Endothelial cell (in vitro differentiated cells): Measurements from ENCODE around the gene CCNI2. TPM values are rescaled to one million over a fixed set of nuclear protein-coding genes. Genes with fewer than 3 reads are reported as not detected.

Experiments
- DNase-seq: peaks from one replicate; pipeline ENCODE4 v3.0.0; 2021; ENCODE audit warnings: low spot score
- H3K27ac Mint-ChIP-seq: one replicate; pipeline ENCODE4 v1.8.0; 2021; ENCODE audit warnings: mixed read lengths, inconsistent platforms; ENCODE audit not compliant: unreplicated experiment
- H3K27me3 Mint-ChIP-seq: one replicate; pipeline ENCODE4 v1.8.0; 2021; ENCODE audit warnings: mild to moderate bottlenecking, moderate library complexity, mixed read lengths, inconsistent platforms; ENCODE audit not compliant: unreplicated experiment
- H3K36me3 Mint-ChIP-seq: one replicate; pipeline ENCODE4 v1.8.0; 2021; ENCODE audit warnings: mild to moderate bottlenecking, low read depth, mixed read lengths, inconsistent platforms; ENCODE audit not compliant: unreplicated experiment
- H3K4me1 Mint-ChIP-seq: one replicate; pipeline ENCODE4 v1.8.0; 2021; ENCODE audit warnings: mild to moderate bottlenecking, mixed read lengths, inconsistent platforms; ENCODE audit not compliant: unreplicated experiment
- H3K4me3 Mint-ChIP-seq: one replicate; pipeline ENCODE4 v1.8.0; 2021; ENCODE audit warnings: mild to moderate bottlenecking, mixed read lengths, inconsistent platforms; ENCODE audit not compliant: unreplicated experiment
- H3K9me3 Mint-ChIP-seq: one replicate; pipeline ENCODE4 v1.8.0; 2021; ENCODE audit warnings: mixed read lengths, inconsistent platforms; ENCODE audit not compliant: unreplicated experiment
- CTCF ChIP-seq: fragments of 200-600 bp; sonication (generic); IDR thresholded peaks from one replicate; pipeline ENCODE4 v1.5.0; 2021; ENCODE audit warnings: antibody characterized with exemption; ENCODE audit not compliant: unreplicated experiment
- long read RNA-seq: library from polyadenylated mRNA; unstranded; transcript quantifications from one replicate; pipeline ENCODE4 v2.0.0, GENCODE V29; 2020; ENCODE audit not compliant: unreplicated experiment
- total RNA-seq: library from RNA; stranded (reverse); fragmentation: NEBNext Ultra II Directional; extraction: Animal tissue kit (Norgen Biotek cat#: 25700); gene quantifications from one replicate; pipeline ENCODE4 v1.2.1, GENCODE V29; 2021; ENCODE audit not compliant: unreplicated experiment

Gene CCNI2
- not detected for total RNA-seq
- long read RNA-seq: 0 reads

DNA sequence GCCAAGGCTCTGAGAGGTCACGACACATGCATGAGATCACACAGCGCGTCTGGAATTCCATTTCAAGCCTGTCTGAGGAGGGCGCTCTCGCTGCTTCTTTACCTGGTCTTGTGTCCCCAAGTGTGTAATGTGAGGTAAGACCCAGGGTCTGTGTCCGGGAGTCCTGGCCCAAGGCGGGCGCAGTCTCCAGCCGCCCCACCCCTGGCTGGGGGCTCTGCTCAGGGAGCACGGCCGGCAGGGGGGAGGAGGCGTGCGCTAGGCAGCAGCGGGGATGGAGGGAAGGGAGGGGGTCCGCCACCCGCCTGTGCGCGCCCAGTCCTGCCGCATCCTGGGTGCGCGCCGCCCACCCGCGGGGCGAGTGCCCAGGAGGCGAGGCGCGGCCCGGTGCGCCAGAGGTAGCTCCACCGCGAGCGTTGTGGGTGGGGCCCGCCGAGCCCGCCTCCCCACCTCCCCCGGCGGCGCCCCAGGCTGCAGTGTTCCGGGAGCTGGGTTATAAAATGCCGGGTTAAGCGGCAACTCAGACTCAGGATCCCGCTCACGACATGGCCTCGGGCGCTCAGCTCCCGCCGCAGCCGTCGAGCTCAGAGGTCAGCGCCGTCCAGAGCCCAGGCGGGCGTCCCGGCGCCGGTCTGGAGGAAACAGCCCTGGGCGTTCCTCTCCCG, at the start of gene CCNI2:
Gene CCNI2, plus strand, starts transcription at position 473 of the 662 bp plus-strand sequence. Its CDS starts 70 bp downstream, at position 543.
- Mint-ChIP-seq H3K9me3 (no peaks in the 10 kb centered on the region), H3K27me3 (peaks cover 14% of the 10 kb centered on the region), H3K27ac (no peak within 1 kb of the TSS), H3K4me3 (peak within 1 kb of the TSS; percentile 77), H3K36me3 (no peaks in the 10 kb centered on the region), H3K4me1 (no peaks in the 10 kb centered on the region)
- peak; percentile 32 for DNase-seq
- no peak for TF ChIP-seq CTCF

DNA sequence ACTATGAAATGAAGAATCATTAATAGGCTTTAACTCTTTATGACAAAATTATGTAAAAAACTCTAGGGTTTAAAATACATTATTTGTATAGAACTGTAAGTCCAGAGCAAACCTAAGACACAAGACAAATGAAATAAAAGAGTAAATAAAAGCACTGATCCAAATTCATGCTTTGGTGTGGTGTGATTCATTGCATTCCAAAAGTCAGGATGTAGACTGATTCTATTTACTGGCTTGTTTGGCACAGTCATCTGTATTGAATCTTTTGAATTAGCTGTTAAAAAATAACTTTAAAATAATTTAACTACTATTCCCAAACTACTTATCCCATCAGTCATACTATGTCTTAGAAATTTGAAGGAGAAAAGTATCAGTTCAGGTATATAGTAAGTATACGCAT, 42.4 kb upstream of the CCNI2 start:
- no peak overlapping the region for H3K27ac Mint-ChIP-seq
- no peak for DNase-seq
- H3K27me3 Mint-ChIP-seq: no peaks in the 10 kb centered on the region
- H3K36me3 Mint-ChIP-seq: peaks cover 9% of the 10 kb centered on the region
- no peak for TF ChIP-seq CTCF
- peaks cover 5% of the 10 kb centered on the region for H3K4me1 Mint-ChIP-seq
- H3K9me3 Mint-ChIP-seq: no peaks in the 10 kb centered on the region
- no peak overlapping the region for H3K4me3 Mint-ChIP-seq

DNA sequence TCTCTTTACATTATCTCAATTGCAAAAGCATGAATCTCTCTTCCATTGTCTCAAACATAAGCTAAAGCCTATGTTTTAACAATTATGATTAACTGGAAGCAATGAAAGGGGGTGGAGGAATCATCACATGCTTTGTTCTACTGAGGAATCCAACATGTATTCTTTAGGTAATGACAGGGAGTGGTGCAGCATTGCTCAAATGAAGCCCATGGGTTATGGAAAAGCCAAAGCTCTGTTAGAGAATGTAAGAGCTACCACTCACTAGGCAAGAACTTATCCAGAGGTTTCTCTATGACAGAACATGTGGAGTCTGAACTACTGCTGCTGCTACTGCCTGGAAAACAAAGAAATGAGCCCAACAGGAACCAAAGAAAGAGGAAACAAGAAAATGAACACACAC, 38.6 kb upstream of the CCNI2 start:
- Mint-ChIP-seq H3K27me3 (peaks cover 3% of the 10 kb centered on the region), H3K4me3 (no peak overlapping the region), H3K9me3 (no peaks in the 10 kb centered on the region), H3K36me3 (no peaks in the 10 kb centered on the region), H3K27ac (peak overlapping the region; percentile 69), H3K4me1 (peaks cover 5% of the 10 kb centered on the region)
- TF ChIP-seq CTCF: no peak
- no peak for DNase-seq

GRCh38 chr5:132714456-132715307, 32.5 kb upstream of the CCNI2 start:
- Mint-ChIP-seq H3K9me3 (no peaks in the 10 kb centered on the region), H3K27me3 (peaks cover 3% of the 10 kb centered on the region), H3K27ac (no peak overlapping the region), H3K4me1 (no peaks in the 10 kb centered on the region), H3K36me3 (no peaks in the 10 kb centered on the region), H3K4me3 (no peak overlapping the region)
- TF ChIP-seq CTCF: peak; percentile 63
- no peak for DNase-seq
